Left lobe of liver (tissue), 2 donors: ENCODE results near the gene PTGFRN. TPM values are rescaled to one million over a fixed set of nuclear protein-coding genes. Genes with fewer than 3 reads are reported as not detected.
A peak's percentile ranks its signal among the peaks of the same experiment; 100 is the strongest.

ENCODE experiments used
- ATAC-seq: fragments of 200-7000 bp; cut with Tn5 transposase; one replicate; pipeline ENCODE4 v1.9.1; 2020; ENCODE audit warnings: mild to moderate bottlenecking, moderate library complexity
- DNase-seq: peaks from one replicate; pipeline ENCODE4 v3.0.0-alpha.2; 2020; ENCODE audit warnings: low spot score
- total RNA-seq: library from RNA; stranded (reverse); gene quantifications from one replicate; pipeline ENCODE4 v1.2.1, GENCODE V29; 2021
- donor health status: DM: no; HTN: no; CAD: no; lungs with moderate emphysema.
- donor health status: DM: no; HTN: yes; CAD: no.

Gene PTGFRN
- total RNA-seq, 1 donor from 2014 or later: 11.9 TPM

DNA sequence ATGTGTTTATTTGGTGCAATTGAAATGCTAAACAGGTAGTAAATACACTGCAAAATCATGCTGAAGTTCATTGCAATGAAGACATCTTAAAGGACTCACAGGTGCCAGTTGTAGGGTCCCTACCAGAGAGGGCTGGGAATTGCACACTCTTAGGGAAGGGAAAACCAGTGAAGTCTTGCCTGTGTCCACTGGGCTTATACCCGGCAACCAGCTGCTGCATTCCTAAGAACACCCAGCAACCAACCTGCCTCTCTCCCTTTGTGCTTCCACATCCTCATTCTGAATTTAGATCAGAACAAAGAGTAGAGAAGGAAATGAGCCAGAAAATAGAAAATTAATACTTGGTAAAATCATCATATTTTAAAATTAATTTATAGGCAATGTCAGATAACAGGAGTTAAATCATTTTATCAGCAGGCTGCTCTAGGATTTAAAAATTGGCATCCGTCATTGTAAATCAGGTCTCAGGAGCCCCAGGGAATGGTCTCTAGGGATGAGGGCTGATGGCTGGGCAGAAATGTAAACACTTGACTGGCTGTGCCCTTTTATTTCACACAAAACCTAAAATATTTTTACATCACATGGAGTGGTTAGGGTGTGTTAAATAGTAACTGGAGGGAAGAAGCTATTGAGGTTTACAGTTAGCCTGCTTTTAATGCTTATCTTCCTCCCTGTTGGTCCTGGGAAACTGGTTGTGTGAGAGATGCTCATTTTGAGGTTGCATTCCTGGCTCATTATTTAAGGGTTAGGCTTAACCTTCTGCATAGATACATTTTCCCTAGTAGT is 31.3 kb downstream of the PTGFRN start:
- DNase-seq: no peak
- ATAC-seq: no peak

DNA sequence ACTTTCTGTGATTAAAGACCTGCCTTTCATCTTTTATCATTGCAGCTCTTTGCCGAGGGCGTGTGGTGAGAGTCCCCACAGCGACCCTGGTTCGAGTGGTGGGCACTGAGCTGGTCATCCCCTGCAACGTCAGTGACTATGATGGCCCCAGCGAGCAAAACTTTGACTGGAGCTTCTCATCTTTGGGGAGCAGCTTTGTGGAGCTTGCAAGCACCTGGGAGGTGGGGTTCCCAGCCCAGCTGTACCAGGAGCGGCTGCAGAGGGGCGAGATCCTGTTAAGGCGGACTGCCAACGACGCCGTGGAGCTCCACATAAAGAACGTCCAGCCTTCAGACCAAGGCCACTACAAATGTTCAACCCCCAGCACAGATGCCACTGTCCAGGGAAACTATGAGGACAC is 32.0 kb downstream of the PTGFRN start:
- DNase-seq: no peak
- ATAC-seq: no peak

DNA sequence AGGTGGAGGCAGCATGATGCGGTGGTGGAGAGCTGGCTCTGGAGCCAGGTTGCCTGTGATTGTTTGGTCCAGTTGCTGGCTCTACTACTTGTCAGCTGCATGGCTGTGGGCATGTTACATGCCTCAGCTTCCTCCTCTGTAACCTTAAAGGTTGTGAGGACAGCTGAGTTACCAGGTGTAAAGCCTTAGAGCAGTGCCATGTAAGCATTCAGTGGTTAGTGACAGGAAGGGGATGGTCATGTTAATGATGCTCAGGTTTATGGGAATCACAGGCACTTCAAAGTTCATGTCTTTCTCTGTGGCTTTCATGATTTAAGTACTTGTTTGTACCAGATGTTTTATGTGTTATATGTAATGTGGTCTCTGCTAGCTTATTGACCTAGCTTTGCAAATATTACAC is 32.6 kb downstream of the PTGFRN start:
- ATAC-seq (no peak), DNase-seq (no peak)

GRCh38 chr1:116943438-116943837 is 33.7 kb downstream of the PTGFRN start:
- no peak for DNase-seq
- no peak for ATAC-seq

GRCh38 chr1:116944613-116945012 is 34.9 kb downstream of the PTGFRN start:
- DNase-seq: no peak

DNA sequence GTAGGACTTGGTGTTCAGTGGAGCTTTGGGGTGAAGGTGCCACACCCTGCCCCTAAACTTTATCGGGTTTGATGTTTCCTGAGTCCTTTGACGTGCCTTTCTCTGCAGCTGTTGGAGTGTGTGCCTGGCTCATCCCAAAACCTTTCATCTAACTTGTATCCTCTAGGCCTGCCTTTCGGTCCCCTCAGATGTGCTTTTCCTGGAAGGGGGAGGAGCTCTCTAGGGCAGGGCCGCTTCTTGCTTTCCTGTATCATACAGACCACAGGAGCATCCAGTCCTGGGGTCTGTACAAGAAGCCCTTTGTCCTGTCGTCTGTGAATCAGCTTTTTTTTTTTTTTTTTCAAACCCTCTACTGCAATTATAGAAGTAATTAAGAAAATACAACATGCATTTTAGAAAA is 35.7 kb downstream of the PTGFRN start:
- ATAC-seq: no peak
- DNase-seq: no peak

More at GRCh38 chr1:116944613-116945012, 34.9 kb downstream of the PTGFRN start:
- ATAC-seq: no peak

GRCh38 chr1:116945996-116946395 is 36.3 kb downstream of the PTGFRN start:
- ATAC-seq (no peak), DNase-seq (no peak)

- no peak for DNase-seq
- ATAC-seq: no peak
Observed at GRCh38 chr1:116947092-116947860, 37.6 kb downstream of the PTGFRN start.

DNA sequence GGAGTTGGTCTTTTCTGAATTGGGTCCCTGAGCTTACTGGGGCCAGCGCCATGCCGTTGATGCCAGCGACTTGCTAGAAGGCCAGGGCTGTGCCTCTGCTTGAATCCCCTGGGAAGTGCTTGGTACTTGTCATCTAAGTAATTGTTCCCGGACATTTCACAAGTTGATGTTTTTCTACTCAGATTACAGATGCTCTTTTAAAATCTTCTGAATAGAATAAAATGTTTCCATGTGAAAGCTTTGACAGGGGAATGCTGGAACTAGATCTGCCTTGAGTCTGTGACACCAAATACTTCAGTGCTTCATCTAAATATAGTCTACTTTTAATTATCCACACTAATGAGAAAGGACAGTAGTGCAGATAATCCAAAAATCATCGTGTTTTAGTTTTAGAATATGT is 38.3 kb downstream of the PTGFRN start:
- no peak for DNase-seq
- ATAC-seq: no peak

GRCh38 chr1:116948642-116949041 is 38.9 kb downstream of the PTGFRN start:
- DNase-seq: no peak
- no peak for ATAC-seq

DNA sequence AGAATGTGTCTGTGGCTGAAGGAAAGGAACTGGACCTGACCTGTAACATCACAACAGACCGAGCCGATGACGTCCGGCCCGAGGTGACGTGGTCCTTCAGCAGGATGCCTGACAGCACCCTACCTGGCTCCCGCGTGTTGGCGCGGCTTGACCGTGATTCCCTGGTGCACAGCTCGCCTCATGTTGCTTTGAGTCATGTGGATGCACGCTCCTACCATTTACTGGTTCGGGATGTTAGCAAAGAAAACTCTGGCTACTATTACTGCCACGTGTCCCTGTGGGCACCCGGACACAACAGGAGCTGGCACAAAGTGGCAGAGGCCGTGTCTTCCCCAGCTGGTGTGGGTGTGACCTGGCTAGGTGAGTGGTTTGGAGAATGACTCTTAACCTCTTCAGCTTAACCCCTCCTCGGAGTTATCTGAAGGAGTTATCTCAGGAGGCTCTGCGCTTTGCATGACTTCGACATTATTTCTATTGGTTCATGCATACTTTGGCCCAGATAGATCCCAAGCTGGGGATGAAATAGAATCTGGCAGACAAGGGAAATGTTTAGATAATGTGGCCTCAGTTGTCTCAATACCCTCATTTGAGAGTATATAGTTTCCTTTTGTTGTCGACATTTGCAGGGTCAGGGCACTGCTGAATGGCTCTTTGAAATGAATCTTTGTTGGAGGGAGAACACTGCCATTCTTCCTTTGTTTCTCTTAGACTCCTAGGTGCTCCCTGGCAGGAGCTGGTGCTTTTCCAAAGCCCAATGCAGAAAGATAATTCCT is 39.7 kb downstream of the PTGFRN start:
- no peak for ATAC-seq
- no peak for DNase-seq

DNA sequence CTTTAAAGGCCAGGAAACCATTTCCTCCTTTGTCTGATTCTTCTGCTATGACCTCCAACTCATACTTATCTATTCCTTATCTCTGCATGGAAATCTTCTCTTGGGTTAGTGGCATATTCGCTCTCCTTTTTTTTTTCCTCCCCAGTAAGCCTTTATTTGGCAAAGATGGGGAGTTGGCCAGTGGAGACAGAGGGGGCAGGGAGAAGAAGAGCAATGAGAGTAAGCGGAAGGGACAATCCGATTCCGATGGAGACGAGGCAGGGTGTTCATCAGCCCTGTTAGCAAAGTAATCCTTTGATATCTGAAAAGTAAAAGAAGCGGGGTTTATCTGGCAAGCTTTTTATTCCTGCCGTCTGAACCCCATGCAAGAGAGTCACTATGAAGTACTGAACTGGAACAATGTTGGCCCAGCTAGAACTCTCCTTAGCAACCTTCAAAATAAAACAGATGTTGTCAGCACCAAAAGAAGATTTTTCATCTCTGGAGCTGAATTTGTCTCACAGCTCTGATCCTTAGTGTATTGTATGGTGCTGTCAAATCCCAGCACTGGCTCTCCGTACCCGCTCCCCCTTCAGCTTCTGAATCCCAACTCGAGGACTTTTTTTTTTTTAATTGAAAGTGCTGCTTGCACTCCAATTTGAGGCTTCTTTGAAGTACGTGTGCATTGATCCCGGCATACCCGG is 40.9 kb downstream of the PTGFRN start:
- ATAC-seq (no peak), DNase-seq (no peak)

DNA sequence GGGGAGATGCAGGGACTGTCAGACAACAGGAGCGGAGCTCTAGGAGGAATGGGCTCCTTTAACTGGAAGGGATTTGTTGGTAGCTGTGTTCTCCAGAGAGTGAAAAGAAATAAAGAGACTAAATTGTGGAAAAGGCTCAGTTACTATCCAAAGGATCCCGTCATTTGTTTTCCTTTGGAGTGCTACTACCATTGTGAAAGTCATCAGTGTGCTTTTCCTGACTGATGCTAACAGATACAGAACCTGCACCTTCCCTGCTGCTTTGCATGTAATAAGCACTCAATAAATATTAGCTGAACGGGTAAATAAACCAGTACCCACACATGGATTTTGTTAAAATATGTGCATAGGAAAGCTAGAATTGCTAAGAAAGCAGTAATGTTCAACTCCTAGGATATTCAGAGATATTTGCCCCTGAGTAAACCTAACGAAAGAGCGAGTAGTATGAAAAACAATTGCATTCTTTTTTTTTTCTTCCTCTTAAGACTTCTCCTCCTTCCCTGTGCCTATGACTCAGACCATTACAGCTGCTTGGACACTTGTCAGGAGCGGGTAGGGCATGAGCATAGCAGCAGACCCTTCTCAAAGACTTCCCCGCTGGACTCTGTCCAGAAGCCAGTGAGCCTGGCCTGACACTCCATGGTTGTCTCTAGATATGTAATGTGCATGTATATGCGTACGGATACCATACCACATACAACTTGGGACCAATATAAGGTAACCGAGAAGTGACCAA is 41.7 kb downstream of the PTGFRN start:
- DNase-seq (no peak), ATAC-seq (peak; percentile 34)

DNA sequence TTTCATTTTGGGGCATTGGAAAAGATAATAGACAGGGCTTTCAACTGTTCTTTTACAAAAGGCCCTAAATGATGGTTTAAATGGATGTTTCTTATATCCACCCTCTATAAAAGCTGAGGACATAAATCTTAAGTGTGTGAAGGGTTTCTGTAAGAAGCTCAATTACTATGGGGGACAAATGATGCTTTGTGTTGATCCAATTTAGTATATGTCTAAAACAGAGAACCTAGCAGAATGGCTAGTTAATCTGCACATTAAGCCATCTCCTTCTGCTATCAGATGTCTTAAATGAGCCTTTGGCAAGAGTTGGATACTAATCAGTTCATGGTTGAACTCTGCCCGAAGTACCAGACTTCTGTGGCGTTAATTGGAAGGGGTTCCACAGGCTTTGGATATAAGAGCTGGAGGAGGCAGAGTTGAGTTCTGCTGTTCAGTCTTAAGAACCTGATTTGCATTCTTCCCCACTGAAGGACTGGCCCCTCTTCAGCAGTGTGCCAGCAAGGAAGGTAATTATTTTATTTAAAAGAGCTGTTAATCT is 43.1 kb downstream of the PTGFRN start:
- ATAC-seq (no peak), DNase-seq (no peak)

DNA sequence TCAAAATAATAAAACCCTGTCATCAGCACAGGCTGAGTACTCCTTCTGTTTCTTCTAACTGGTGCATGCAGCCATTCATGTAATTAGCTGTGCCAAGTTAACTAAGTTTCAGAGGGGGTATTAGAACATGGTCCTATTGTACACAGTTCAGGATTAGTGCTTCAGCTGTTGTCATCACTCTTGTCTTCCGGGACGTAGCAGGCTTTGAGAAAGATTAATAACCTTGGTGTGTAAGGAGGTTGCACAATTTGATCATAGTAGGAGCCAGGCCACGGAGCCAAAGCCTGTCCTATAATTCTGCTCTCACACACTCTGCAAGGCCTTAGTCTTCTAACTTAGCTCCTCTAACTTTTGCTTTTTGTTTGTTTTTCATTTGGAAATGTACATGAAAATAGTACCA is 44.7 kb downstream of the PTGFRN start:
- no peak for ATAC-seq
- no peak for DNase-seq

GRCh38 chr1:116956378-116956777 is 46.7 kb downstream of the PTGFRN start:
- ATAC-seq: no peak
- no peak for DNase-seq

GRCh38 chr1:116957646-116958045 is 47.9 kb downstream of the PTGFRN start:
- DNase-seq (no peak), ATAC-seq (no peak)

DNA sequence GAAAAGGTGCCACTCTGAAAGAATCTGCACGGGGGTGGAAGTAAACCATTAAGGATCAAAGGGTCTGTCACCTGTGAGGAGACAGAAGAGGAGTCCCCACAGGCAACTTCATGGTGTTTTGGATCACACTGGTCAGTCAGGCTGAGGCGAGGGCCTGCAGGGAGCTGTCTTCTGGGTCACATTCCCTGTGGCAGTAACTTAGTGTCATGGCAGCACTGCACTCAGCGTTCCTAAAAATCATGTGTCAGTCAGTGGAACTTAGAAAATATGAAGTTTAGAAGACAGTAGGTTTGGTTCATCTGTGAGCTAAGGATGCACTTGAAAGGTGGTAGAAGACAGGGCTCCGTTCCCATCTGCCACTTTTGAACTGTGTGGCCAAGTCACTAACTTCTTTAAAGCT is 48.4 kb downstream of the PTGFRN start:
- DNase-seq: no peak
- no peak for ATAC-seq

DNA sequence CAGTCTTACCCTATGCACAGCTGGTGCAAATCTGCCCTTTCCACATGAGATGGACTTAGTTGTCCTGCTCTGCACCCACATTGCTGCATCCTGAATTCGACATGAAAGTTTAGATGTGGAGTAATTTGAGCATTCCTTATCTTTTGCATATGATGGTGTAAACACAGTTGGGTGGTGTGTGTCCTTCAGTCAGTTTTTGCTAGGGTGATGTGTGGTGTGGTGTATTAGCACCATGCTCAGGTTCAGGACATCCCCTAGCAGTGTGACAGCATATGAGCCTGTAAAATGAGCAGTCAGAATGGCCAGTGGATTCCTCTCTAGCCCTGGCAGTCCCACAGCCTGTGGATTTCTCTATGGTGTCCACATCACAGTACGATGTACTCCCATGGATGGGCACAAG is 49.3 kb downstream of the PTGFRN start:
- ATAC-seq (no peak), DNase-seq (no peak)

DNA sequence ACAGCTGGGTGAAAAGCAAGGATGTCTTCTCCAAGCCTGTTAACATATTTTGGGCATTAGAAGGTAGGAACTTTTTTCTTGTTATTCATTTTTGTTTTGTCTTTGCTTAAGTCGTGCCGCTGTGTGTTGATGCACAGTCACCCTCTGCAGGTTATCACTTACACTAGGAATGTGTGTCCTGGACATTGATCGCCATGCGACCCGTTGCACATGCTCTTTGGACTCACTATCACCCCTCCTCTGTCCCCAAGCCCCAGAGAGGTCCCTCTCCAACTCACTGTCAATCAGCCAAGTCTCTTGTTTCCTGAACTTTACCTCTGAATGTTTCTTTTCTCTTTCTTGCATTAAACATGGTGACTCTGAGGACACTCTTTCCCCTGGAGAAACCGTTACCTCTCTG is 51.9 kb downstream of the PTGFRN start:
- ATAC-seq (no peak), DNase-seq (no peak)
